DND-41 (cell line): ENCODE data around the gene SULT1E1.

Experiments used
- ATAC-seq: fragments of 200-7000 bp; cut with Tn5 transposase; 3 replicates; pipeline ENCODE4 v1.9.1; 2021; ENCODE audit warnings: low read depth; ENCODE audit not compliant: insufficient read depth
- DNase-seq: peaks from one replicate; pipeline ENCODE4 v3.0.0-alpha.2; 2020
- H2AFZ ChIP-seq: 2 replicates; pipeline ENCODE4 v1.6.0; 2012; ENCODE audit warnings: low read depth, low read length
- H3K27ac ChIP-seq: 2 replicates; pipeline ENCODE4 v1.5.1; 2012; ENCODE audit warnings: low read length, inconsistent platforms
- H3K27me3 ChIP-seq: fragments of 200-600 bp; sonication (generic); 2 replicates; pipeline ENCODE4 v1.6.0; 2012; ENCODE audit warnings: low read length, mild to moderate bottlenecking, inconsistent platforms; ENCODE audit not compliant: insufficient read depth, poor library complexity
- H3K36me3 ChIP-seq: 2 replicates; pipeline ENCODE4 v1.5.1; 2012; ENCODE audit warnings: low read length, inconsistent platforms; ENCODE audit not compliant: insufficient read depth
- H3K4me1 ChIP-seq: 2 replicates; pipeline ENCODE4 v1.5.1; 2012; ENCODE audit warnings: mild to moderate bottlenecking, low read length; ENCODE audit not compliant: insufficient read depth
- H3K4me2 ChIP-seq: 2 replicates; pipeline ENCODE4 v1.6.0; 2012; ENCODE audit warnings: mild to moderate bottlenecking, moderate library complexity, low read length, inconsistent platforms; ENCODE audit not compliant: insufficient read depth
- H3K4me3 ChIP-seq, 2 experiments: fragments of 200-600 bp in 1 of 2; shearing (Covaris generic) in 1 of 2; 2 replicates each; pipeline ENCODE4 v1.5.1; 2012 to 2016; ENCODE audit warnings: inconsistent platforms in 2 of 2, low read length in 2 of 2, mild to moderate bottlenecking in 2 of 2, low read depth in 1 of 2, moderate library complexity in 1 of 2
- H3K79me2 ChIP-seq: 2 replicates; pipeline ENCODE4 v1.6.0; 2012; ENCODE audit warnings: low read length, inconsistent platforms; ENCODE audit not compliant: insufficient read depth
- H3K9ac ChIP-seq: 2 replicates; pipeline ENCODE4 v1.6.0; 2012; ENCODE audit warnings: low read depth, mild to moderate bottlenecking, inconsistent platforms, low read length, moderate library complexity
- H3K9me3 ChIP-seq: 2 replicates; pipeline ENCODE4 v1.5.1; 2012; ENCODE audit warnings: low read length, moderate library complexity, mild to moderate bottlenecking, inconsistent platforms; ENCODE audit not compliant: insufficient read depth, severe bottlenecking
- H4K20me1 ChIP-seq: 2 replicates; pipeline ENCODE4 v1.6.0; 2012; ENCODE audit warnings: low read length; ENCODE audit not compliant: insufficient read depth
- EZH2 ChIP-seq: IDR thresholded peaks from 3 replicates; pipeline ENCODE4 v1.6.1; 2012; ENCODE audit warnings: borderline replicate concordance, low read depth, mild to moderate bottlenecking, moderate library complexity, low read length, inconsistent platforms; ENCODE audit not compliant: severe bottlenecking
- TF ChIP-seq, protein P1 (sequence below): IDR thresholded peaks from 2 replicates; pipeline ENCODE4 v1.5.1; 2012; ENCODE audit warnings: borderline replicate concordance, low read length, moderate library complexity, mild to moderate bottlenecking; ENCODE audit not compliant: poor library complexity, severe bottlenecking; ENCODE audit errors: extremely low read depth

Gene SULT1E1

GRCh38 chr4:69860052-69860451, at the start of gene SULT1E1:
Gene SULT1E1, minus strand, starts transcription at chr4:69860145. Its CDS starts 2,501 bp downstream, at chr4:69857644.
- ATAC-seq (no peak), DNase-seq (no peak)
- Histone ChIP-seq H3K9ac (no peak within 1 kb of the TSS), H4K20me1 (no peaks in the 10 kb centered on the region), H3K4me2 (no peak within 1 kb of the TSS), H3K27ac (no peak within 1 kb of the TSS), H2AFZ (no peak within 1 kb of the TSS), H3K27me3 (no peaks in the 10 kb centered on the region), H3K4me1 (no peaks in the 10 kb centered on the region), H3K79me2 (no peaks in the 10 kb centered on the region), H3K4me3 (no peak within 1 kb of the TSS), H3K9me3 (no peaks in the 10 kb centered on the region), H3K36me3 (no peaks in the 10 kb centered on the region)
- TF ChIP-seq EZH2: no peak
- TF ChIP-seq, protein P1, sequence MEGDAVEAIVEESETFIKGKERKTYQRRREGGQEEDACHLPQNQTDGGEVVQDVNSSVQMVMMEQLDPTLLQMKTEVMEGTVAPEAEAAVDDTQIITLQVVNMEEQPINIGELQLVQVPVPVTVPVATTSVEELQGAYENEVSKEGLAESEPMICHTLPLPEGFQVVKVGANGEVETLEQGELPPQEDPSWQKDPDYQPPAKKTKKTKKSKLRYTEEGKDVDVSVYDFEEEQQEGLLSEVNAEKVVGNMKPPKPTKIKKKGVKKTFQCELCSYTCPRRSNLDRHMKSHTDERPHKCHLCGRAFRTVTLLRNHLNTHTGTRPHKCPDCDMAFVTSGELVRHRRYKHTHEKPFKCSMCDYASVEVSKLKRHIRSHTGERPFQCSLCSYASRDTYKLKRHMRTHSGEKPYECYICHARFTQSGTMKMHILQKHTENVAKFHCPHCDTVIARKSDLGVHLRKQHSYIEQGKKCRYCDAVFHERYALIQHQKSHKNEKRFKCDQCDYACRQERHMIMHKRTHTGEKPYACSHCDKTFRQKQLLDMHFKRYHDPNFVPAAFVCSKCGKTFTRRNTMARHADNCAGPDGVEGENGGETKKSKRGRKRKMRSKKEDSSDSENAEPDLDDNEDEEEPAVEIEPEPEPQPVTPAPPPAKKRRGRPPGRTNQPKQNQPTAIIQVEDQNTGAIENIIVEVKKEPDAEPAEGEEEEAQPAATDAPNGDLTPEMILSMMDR: no peak

- Histone ChIP-seq H3K4me2 (no peak overlapping the region), H3K9me3 (no peaks in the 10 kb centered on the region), H3K79me2 (no peaks in the 10 kb centered on the region), H2AFZ (no peak overlapping the region), H4K20me1 (no peaks in the 10 kb centered on the region), H3K27me3 (no peaks in the 10 kb centered on the region), H3K27ac (no peak overlapping the region), H3K9ac (no peak overlapping the region), H3K4me1 (no peaks in the 10 kb centered on the region), H3K4me3 (no peak overlapping the region), H3K36me3 (no peaks in the 10 kb centered on the region)
- ATAC-seq (no peak), DNase-seq (no peak)
- no peak for TF ChIP-seq EZH2
- TF ChIP-seq, protein P1: no peak
Measured at GRCh38 chr4:69909195-69909594, 49.2 kb upstream of the SULT1E1 start.

DNA sequence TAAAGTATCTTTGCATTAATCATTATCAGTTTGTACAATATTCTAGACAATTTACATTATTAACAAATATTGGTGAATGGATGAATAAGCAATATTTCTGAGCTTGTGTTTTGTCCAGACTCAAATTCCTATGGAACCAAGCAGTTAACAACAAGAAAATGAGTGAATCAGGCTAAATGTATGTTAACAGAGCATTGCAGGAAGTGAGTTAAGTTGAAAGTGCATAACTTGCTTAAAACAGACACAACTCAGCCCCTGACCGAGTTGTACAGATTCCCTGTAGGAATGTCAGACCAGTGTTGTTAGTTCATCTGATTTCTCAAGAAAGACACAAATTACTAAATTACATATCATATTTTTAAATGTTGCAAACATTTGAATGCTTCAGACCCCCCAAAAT, 47.2 kb upstream of the SULT1E1 start:
- H3K9ac ChIP-seq: no peak overlapping the region
- H3K4me2 ChIP-seq: no peak overlapping the region
- H4K20me1 ChIP-seq: no peaks in the 10 kb centered on the region
- H3K4me3 ChIP-seq: no peak overlapping the region
- ATAC-seq: no peak
- TF ChIP-seq EZH2: no peak
- TF ChIP-seq, protein P1: no peak
- no peaks in the 10 kb centered on the region for H3K4me1 ChIP-seq
- H3K27ac ChIP-seq: no peak overlapping the region
- no peaks in the 10 kb centered on the region for H3K27me3 ChIP-seq
- no peaks in the 10 kb centered on the region for H3K36me3 ChIP-seq
- H3K79me2 ChIP-seq: no peaks in the 10 kb centered on the region
- no peaks in the 10 kb centered on the region for H3K9me3 ChIP-seq
- DNase-seq: no peak
- H2AFZ ChIP-seq: no peak overlapping the region
